Stimulated activated CD4-positive, alpha-beta T cell treated with anti-CD3 and anti-CD28 coated beads, Interleukin-15, amount 100 ng/mL, for 1 hour (primary cell): Measurements from ENCODE around the gene OSBPL5.

Experiments used
- DNase-seq, 2 donors: peaks; one replicate each; pipeline ENCODE4 v3.0.0-alpha.2; 2020; ENCODE audit warnings: low read depth in 1 of 2, low spot score in 1 of 2

Gene OSBPL5

DNA sequence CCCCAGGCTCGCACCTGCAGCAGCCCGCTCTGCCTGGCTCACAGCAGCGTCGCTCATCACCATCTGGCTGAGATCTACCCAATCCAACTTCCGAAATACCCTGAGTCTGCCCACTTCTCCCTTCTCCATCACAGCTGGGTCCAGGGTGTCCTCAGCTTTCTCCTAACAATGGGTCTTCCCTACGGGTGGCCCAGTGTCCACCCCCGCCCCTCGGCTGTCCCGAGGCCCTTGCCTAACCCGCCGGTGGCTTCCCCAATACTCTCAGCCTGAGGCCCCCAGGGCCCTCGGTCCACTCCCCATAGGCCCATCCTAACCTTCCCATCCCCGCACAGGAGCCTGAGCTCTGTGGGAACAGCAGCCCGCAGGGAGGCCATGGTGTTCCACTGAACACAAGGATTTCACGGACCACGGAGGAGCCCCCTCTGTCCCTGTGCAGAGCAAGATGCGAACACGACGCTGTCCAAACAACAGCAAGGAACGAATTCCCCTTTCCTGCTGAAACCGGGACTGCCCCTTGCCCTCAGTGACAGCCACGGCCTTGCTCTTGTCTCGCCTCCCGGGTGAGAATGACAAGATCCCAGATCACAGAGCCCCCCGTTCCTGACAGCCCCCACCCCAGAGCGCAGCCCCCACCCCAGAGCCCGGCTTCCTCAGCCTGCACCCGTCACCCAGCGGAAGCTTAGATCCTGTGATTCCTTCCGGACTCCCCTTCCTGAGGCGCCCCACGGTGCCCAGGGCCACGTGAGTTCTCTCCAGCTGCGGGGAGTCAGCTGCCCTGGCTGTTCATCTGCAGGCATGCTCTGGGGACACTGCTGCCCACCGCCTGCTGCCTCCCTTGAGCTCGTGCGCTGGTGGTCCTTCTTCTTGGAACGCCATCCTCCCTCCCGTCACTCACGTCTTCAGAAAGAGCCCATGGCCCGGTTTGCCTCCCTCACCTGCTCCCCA is 59.0 kb downstream of the OSBPL5 start:
- DNase-seq = no peak

- DNase-seq = no peak
Measured at GRCh38 chr11:3104961-3105790, 59.9 kb downstream of the OSBPL5 start.

GRCh38 chr11:3104051-3104714 is 60.9 kb downstream of the OSBPL5 start:
- DNase-seq = no peak

GRCh38 chr11:3103076-3103475 is 62.0 kb downstream of the OSBPL5 start:
- no peak for DNase-seq

DNA sequence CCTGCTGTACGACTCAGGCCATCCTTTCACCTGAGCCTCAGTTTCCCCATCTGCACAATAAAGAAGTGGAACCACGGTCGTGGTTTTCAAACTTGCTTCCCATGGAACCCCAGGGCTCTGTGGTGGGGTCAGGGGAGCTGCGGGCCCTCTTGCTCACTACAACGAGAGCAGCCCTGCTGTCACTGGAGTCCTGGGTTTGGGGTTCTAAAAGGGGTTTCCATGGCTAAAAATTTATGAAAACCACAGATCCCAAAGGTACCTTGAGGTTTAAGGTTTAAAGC is 62.5 kb downstream of the OSBPL5 start:
- DNase-seq = no peak

- no peak for DNase-seq
Measured at GRCh38 chr11:3101921-3102640, 63.0 kb downstream of the OSBPL5 start.

- DNase-seq = no peak
Measured at GRCh38 chr11:3099178-3099577, 65.9 kb downstream of the OSBPL5 start.

DNA sequence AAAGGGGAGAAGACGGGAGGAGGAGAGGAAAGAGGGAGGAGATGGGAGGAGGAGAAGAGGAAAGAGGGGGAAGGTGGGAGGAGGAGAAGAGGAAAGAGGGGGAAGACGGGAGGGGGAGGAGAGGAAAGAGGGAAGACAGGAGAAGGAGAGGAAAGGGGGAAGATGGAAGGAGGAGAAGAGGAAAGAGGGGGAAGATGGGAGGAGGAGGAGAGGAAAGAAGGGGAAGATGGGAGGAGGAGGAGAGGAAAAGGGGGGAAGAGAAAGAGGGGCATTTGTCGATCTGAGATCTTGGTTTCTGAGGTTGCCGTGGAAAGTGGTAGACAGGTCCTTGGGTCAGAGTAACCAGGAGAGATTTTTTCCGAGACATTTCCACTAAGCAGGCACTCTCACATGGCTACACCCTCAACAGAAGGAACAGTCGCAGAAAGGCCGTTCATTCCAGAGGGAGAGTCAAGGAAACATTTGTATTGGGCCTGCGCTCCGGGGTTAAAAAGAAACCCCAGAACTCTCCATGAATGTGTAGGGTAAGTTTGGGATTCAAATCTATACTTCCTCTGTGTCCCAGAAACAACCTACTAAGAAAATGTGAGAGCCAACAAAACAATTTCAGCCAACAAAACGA is 68.1 kb downstream of the OSBPL5 start:
- no peak for DNase-seq

DNA sequence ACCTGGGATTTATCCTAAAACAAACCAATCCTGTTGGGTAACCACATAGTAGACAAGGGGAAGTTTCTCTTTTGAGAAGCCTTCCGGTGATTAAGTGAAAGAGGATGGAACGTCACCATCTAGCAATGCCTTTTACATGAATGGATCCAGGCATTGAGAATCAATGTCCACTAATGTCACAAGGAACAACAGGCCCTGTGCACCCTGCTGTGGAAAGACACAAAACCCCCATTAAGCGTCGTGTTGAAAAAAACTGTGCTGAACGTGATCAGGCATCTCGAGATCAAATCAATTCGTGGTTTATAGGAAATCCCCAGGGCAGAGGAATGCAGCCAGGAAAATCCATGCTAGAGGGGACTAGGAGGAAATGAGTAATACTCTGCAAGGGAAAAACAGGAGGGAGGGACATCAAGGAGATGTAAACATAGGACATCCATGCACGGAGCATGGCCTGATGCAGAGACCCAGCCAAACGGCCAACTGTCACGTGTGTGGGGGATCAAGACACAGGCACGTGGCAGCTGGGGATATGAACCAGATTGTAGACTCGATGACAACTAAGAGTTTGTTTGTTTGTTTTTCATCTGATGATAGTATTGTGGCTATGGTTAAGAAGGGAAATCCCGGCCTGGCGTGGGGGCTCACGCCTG is 69.3 kb downstream of the OSBPL5 start:
- no peak for DNase-seq

DNA sequence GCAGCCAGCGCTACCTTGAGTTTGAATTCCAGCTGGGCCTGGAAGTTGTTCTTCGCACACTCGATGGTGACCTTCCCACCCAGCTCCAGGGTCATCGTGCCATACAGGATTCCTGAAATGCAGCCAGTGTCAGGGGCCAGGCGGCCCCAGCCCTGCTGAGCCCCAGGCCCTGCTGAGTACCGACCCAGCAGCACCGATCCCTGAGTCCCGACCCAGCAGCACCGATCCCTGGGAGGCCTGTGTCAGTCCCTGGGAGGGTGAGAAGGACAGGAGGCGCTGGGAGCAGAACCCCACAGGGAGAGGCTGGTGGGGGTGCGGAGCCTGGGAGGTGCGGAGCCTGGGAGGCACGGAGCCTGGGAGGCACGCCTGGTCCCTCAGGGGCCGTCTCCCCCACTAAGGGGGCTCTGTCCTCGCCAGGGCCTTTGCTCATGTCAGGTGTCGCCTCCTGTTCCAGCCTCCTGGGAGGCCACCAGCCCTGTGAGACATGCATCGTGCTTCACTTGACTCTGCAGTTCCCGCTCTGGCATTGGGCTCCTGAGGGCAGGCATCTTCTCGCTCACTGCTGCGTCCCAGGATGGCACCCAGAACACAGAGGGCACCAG is 70.8 kb downstream of the OSBPL5 start:
- no peak for DNase-seq

GRCh38 chr11:3093281-3094191 is 71.6 kb downstream of the OSBPL5 start:
- DNase-seq = no peak

DNA sequence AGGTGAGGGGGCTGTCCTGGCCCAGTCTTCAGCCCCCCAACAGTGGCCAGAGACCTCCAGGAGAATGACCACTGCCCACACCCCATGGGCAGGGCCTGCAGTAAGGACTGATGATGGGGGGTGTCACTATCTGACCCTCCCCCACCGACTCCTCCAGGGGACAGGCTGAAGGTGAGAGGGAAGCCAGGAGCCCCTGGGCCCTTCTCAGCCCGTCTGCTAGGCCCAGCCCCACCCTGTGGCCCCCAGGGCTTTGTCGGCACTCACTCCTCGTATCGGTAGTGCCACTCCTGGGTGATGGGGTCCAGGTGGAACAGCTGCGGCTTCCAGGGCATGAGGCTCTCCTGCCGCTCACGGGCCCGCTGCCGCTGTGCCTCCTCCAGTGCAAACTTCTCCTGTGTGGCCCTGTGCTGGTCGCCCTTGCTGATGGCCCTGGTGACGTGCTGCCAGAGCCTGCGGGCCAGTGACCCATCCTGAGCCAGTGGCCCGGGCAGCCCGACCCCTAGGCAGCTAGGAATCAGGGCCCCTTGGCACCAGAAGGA is 72.4 kb downstream of the OSBPL5 start:
- DNase-seq = no peak

DNA sequence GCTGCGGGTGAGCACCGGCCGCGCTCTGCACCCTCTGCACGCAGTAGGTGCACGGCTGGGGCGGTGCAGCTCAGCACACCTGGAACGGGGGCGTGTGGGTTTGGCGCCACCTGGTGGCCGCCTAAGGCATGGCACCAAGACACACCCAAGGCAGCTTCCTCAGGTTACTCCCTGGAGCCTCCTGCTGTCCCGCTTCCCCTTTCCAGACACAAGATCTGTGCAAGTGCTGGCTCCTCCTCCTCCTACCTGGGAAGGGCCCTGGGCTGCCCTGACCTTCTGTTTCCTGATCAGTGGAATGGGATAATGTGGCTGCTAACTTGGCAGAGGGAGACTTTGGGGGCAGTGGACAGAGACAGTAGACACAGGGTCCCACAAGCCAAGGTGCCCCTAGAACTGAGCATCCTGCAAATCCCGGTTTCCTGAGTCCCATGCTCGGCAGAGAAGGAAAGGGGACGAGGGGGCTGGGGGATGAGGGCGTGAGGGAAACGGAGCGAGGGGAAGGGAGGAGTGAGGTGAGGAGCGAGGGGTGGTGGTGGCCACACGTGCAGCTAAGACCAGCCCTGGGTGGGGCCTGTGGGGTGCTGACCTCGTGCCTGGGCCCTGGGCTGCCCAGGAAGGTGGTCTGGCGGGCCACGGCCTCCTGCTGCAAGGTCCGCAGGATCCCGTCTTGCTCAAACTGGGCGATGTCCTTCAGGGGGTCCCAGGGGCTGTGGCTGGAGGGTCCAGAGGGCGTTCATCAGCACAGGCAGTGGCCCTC is 73.1 kb downstream of the OSBPL5 start:
- peak; percentile 47 to 64 for DNase-seq

DNA sequence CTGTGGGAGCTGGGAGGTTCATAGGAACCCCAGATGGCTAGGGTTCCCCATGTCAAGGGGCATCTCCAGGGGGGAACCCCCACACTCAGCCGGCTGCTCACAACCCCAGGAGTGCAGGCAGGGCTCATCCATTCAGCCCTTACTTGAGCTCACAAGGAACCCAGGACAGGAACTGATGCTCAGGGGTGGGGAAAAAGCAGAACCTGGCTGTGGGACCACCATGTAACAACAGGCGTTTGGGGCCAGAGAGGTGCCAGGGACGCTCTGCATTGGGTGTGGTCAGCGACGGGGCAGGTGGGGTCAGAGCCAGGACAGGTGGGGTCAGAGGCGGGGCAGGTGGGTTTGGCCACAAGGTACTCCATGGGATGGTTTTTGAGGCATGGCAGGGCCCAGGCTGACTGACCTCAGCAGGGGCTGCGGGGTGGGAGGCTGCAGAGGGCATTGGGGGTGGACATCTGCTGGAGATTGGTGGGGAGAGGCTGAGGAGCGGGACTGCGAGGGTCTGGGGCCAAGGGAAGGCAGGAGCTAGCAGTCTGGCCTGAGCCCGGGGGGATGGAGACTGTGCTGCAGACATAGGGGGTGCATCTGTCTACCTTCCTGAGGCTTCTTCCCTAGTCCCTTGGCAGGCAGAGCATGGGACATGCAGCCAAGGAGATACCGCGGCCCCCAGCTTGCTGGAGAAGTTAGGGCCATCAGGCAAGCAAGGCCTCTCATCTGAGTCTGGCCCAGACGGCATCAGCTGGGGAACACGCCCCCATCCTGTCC is 73.8 kb downstream of the OSBPL5 start:
- DNase-seq = no peak

- no peak for DNase-seq
Measured at GRCh38 chr11:3090096-3090901, 74.8 kb downstream of the OSBPL5 start.
